HUES48 (cell line): ENCODE results near the gene SUPV3L1.
"Not testable (repeated sequence)": the region's sequence is repeated elsewhere in the genome, so short reads cannot be mapped to it uniquely, and the experiment has no call there.

Experiments used
- H3K27ac ChIP-seq: one replicate; pipeline ENCODE4 v1.7.0; 2013; ENCODE audit warnings: low read depth, low read length, inconsistent platforms
- H3K27me3 ChIP-seq: 2 replicates; pipeline ENCODE4 v1.6.1; 2013; ENCODE audit warnings: mild to moderate bottlenecking, low read length; ENCODE audit not compliant: control insufficient read depth, insufficient read depth
- H3K36me3 ChIP-seq: 2 replicates; pipeline ENCODE4 v1.6.1; 2013; ENCODE audit warnings: low read length; ENCODE audit not compliant: control insufficient read depth, insufficient read depth
- H3K4me1 ChIP-seq: 2 replicates; pipeline ENCODE4 v1.6.1; 2013; ENCODE audit warnings: mild to moderate bottlenecking, low read length; ENCODE audit not compliant: control insufficient read depth, insufficient read depth
- H3K4me3 ChIP-seq: 2 replicates; pipeline ENCODE4 v1.5.1; 2013; ENCODE audit warnings: mild to moderate bottlenecking, low read depth, low read length
- H3K9ac ChIP-seq: 2 replicates; pipeline ENCODE4 v1.6.1; 2013; ENCODE audit warnings: mild to moderate bottlenecking, low read depth, low read length, moderate library complexity
- H3K9me3 ChIP-seq: 2 replicates; pipeline ENCODE4 v1.6.1; 2013; ENCODE audit warnings: low read length; ENCODE audit not compliant: control insufficient read depth, insufficient read depth

SUPV3L1 gene

DNA sequence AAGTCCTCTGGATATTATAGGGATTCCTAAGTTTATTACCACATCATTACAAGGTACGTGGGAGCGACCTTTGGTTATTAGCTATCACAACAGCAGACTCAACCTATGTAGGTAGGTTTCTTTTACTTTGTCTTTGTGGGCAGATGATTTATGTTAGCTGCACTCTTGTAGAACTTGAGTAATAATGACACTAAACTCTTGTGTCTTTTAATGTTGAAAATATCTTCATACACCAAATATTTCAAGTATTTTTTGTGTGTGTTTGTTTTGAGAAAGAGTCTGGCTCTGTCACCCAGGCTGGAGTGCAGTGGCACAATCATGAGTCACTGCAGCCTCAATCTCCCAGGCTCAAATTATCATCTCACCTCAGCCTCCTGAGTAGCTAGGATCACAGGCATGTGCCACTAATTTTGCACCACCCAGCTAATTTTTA lies 19.2 kb upstream of the SUPV3L1 start:
- Histone ChIP-seq H3K36me3 (peaks cover 49% of the 10 kb centered on the region), H3K4me1 (no peaks in the 10 kb centered on the region), H3K4me3 (no peak overlapping the region), H3K9ac (no peak overlapping the region), H3K9me3 (no peaks in the 10 kb centered on the region), H3K27me3 (no peaks in the 10 kb centered on the region), H3K27ac (no peak overlapping the region)

DNA sequence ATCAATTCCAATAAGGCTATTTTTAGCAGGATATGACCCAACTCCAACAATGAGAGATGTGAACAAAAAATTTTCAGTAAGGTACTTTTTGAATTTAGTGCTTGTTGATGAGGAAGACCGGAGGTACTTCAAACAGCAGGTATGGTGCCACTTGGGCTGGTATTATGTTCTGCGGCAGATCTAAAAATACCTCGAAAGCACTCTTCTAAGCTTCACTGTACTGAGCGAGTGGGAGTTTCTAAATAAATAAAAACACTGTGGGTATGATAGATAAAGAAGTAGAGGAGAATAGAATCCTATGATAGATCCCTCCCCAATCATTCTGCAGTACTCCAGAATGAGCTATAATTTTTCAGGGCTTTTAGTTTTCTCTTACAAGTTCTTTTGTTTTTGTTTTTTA lies 11.5 kb upstream of the SUPV3L1 start:
- H3K9me3 ChIP-seq: no peaks in the 10 kb centered on the region
- no peaks in the 10 kb centered on the region for H3K4me1 ChIP-seq
- no peak overlapping the region for H3K9ac ChIP-seq
- H3K27ac ChIP-seq: no peak overlapping the region
- H3K4me3 ChIP-seq: no peak overlapping the region
- H3K27me3 ChIP-seq: no peaks in the 10 kb centered on the region
- H3K36me3 ChIP-seq: peaks cover 60% of the 10 kb centered on the region

DNA sequence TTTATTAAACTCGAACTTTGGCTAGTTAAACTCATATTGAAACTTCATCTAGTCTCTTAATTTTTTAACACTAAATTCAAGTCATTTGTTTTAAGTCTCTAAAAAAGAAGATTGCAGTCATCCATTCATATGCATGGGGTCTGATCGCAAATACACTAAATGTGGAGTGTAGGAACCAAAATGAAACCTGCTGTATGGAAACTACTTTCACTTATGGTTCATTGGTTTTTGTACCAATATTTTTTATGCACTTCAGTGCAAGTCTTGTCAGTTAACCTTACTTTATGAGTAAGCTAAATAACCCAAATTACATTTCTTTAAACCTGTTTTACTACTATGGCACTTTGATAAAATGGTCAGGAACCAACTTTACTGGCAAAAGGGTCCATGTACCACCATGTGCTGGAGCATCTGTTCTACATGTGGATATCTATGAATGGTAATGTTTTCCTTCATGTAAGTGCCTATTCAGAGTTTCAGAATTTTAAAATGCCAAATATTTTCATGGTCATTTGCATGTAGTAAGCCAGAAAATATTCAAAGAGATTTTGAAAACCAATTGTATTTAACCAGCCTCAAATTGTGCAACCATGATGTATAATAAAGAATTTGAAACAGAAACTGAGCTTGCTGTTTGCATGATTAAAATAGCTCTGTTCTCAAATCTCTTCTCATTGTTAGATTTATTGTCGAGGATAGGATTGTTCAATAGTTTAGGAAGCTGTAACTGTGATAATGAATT lies 7.6 kb upstream of the SUPV3L1 start:
- Histone ChIP-seq H3K9ac (no peak overlapping the region), H3K4me3 (no peak overlapping the region), H3K27me3 (no peaks in the 10 kb centered on the region), H3K9me3 (no peaks in the 10 kb centered on the region), H3K4me1 (no peaks in the 10 kb centered on the region), H3K27ac (no peak overlapping the region), H3K36me3 (peaks cover 40% of the 10 kb centered on the region)

DNA sequence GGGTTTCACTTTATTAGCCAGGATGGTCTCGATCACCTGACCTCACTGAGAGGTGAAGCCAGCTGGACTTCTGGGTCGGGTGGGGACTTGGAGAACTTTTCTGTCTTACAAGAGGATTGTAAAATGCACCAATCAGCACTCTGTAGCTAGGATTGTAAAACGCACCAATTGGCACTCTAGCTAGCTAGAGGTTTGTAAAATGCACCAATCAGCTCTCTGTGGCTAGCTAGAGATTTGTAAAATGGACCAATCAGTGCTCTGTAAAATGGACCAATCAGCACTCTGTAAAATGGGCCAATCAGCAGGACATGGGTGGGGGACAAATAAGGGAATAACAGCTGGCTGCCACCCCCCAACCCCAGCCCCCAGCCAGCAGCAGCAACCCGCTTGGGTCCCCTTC lies 4.7 kb upstream of the SUPV3L1 start:
- H3K9ac ChIP-seq, H3K9me3 ChIP-seq, H3K4me1 ChIP-seq, H3K27me3 ChIP-seq, H3K27ac ChIP-seq, H3K4me3 ChIP-seq: not testable (repeated sequence)
- peaks cover 19% of the 10 kb centered on the region for H3K36me3 ChIP-seq

DNA sequence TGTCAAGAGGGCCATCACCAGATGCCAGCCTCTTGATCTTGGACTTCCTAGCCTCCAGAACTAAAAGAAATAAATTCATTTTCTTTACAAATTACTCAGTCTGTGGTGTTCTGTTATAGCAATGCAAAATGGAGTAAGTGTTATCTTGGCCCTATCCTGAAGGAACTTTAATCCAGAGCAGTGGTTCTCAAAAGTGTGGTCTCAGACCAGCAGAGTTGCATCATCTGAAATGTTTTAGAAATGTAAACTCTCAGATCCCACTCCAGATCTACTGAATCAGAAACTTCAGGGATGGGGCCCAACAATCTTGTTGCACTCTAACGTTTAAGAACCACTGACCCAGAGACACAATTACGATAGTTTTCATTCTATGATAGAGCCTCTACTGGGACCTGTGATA lies 3.2 kb upstream of the SUPV3L1 start:
- no peaks in the 10 kb centered on the region for H3K9me3 ChIP-seq
- H3K4me1 ChIP-seq: peaks cover 7% of the 10 kb centered on the region
- H3K27me3 ChIP-seq: no peaks in the 10 kb centered on the region
- peaks cover 4% of the 10 kb centered on the region for H3K36me3 ChIP-seq
- no peak overlapping the region for H3K9ac ChIP-seq
- H3K4me3 ChIP-seq: no peak overlapping the region
- H3K27ac ChIP-seq: no peak overlapping the region

DNA sequence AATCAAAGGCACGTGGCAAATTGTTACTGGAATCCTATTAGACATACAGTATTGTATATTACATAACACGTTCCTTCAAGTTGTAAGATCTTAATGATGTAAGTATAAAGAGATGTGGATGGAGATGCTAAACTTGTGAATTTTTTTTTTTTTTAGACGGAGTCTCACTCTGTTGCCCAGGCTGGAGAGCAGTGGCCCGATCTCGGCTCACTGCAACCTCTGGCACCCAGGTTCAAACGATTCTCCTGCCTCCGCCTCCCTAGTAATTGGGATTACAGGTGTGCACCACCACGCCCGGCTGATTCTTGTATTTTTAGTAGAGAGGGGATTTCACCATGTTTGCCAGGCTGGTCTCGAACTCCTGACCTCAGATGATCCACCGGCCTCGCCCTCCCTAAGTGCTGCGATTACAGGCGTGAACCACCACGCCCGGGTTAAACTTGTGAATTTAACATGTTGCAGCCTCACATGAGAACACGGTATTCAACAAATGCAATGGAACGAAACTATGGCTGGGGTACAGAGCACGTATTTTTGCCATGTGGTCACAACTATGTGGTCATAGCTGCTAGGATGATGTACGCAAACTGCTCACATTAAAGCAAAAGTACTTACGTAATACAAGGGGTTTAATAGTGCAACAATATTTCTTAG lies 818 bp upstream of the SUPV3L1 start:
- Histone ChIP-seq H3K36me3 (peaks cover 14% of the 10 kb centered on the region), H3K27ac (peak overlapping the region; percentile 98), H3K9ac (peak overlapping the region; percentile 97), H3K9me3 (no peaks in the 10 kb centered on the region), H3K27me3 (no peaks in the 10 kb centered on the region), H3K4me1 (peaks cover 7% of the 10 kb centered on the region), H3K4me3 (peak overlapping the region; percentile 95)

DNA sequence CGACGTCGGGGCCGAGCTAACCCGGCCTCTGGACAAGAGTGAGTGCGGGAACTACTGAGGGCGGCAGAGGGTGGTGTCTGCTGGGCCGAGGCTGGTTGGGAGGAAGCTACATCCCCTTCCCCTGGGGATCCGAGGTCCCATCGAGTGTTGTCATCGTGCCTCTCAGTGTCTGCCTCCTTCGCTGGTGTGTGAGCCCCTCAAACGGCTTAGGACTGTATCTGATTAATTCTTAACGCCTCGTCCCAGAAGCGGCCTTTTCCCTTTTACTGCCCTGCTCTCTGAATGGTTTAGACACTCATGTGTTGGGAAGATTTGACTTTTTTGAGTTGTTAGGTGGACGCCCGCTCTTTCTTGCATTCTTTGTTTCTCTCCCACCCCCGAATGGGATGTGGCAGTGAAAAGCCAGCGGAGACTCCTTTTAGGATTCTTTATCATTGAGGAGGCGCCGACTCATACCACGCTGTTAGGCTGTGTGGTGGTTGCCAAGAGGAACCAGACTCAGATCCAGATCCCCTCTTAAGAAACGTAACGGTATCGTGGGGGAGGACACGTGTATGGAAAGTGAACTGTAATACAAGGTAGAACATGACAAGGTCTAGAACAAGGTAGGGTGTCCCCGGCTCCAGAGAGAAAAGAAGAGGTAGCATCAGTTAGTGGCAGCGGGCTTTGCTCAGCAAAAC lies 631 bp downstream of the SUPV3L1 start:
- peak overlapping the region; percentile 95 for H3K4me3 ChIP-seq
- H3K27me3 ChIP-seq: no peaks in the 10 kb centered on the region
- H3K36me3 ChIP-seq: peaks cover 19% of the 10 kb centered on the region
- peak overlapping the region; percentile 98 for H3K27ac ChIP-seq
- peak overlapping the region; percentile 97 for H3K9ac ChIP-seq
- H3K4me1 ChIP-seq: peaks cover 7% of the 10 kb centered on the region
- no peaks in the 10 kb centered on the region for H3K9me3 ChIP-seq

DNA sequence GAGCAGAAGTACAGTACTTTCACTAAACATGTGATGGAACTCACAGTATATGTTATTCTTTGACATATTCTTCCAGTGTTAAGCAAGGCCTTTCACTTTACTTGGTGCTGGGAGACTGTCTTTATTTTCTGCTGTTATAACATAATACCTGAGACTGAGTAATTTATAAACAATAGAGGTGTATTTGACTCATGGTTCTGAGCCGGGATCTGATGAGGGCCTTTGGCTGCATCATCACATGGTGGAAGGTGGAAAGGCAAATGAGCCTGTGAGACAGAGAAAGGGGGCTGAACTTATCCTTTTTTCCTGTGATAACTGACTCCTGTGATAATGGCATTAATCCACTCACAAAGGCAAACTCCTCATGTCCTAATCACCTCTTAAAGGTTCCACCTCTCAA lies 1.4 kb downstream of the SUPV3L1 start:
- Histone ChIP-seq H3K9me3 (no peaks in the 10 kb centered on the region), H3K4me1 (peaks cover 7% of the 10 kb centered on the region), H3K4me3 (peak overlapping the region; percentile 95), H3K9ac (peak overlapping the region; percentile 97; the same call in 1 of the 2 replicates), H3K36me3 (peaks cover 27% of the 10 kb centered on the region), H3K27me3 (no peaks in the 10 kb centered on the region), H3K27ac (no peak overlapping the region)

DNA sequence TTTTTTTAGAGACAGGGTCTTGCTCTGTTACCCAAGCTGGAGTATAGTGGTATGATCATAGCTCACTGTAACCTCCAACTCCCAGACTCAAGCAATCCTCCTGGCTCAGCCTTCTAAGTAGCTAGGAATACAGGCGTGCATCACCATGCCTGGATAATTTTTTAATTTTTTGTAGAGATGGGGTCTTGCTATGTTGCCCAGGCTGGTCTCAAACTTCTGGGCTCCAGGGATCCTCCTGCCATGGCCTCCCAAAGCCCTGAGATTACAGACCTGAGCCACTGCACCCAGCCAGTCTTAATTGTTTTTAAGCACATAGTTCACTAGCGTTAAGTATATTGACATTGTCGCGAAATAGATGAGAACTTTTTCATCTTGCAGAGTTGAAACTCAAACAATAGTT lies 2.0 kb downstream of the SUPV3L1 start:
- Histone ChIP-seq H3K9ac (no peak overlapping the region), H3K4me3 (no peak overlapping the region), H3K4me1 (peaks cover 7% of the 10 kb centered on the region), H3K36me3 (peaks cover 33% of the 10 kb centered on the region), H3K27ac (no peak overlapping the region), H3K27me3 (no peaks in the 10 kb centered on the region), H3K9me3 (no peaks in the 10 kb centered on the region)

DNA sequence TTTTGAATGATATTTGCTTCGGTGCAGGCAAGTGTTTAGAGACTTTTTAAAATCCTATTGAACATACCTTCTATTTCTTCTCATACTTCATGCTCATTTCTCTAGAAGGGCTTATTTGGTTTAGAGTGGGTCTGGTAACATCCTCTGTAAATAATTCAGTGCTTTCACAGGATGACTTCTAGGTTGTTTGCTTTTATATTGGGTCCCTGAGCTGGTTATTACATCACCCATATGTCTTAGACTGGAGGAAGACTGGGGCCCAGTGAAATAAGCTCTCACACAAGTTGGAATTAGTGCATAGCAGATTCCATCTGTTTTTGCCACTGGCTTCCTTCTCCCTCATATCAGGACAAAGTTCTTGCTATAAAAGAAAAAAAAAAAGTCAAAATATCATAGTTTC lies 6.5 kb downstream of the SUPV3L1 start:
- H3K36me3 ChIP-seq: peaks cover 73% of the 10 kb centered on the region

DNA sequence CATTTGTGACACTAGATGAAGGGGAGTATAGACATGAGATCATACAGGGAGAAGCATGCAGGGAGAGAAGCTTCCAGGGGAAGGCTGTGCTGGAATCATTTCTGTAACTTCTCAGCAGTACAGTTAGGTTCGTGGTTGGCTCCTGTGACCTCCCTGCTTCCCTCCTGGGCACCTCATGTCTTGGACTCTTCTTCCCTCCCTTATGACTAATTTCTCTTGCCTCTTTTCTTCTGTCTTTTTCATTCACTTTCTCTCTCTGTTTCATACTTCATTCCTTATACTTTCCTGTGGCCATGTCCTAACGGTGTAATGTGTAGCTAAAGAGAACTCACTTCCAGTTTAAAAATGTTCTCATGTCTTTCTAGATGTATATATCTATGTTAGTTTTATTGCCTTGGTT lies 21.0 kb downstream of the SUPV3L1 start:
- H3K4me1 ChIP-seq: no peaks in the 10 kb centered on the region
- no peak overlapping the region for H3K4me3 ChIP-seq
- no peaks in the 10 kb centered on the region for H3K9me3 ChIP-seq
- peaks cover 87% of the 10 kb centered on the region for H3K36me3 ChIP-seq
- no peaks in the 10 kb centered on the region for H3K27me3 ChIP-seq
- H3K27ac ChIP-seq: no peak overlapping the region
- H3K9ac ChIP-seq: no peak overlapping the region

More for the DNA sequence above, 6.5 kb downstream of the SUPV3L1 start:
- Histone ChIP-seq H3K4me1 (peaks cover under 1% of the 10 kb centered on the region; the same call in 1 of the 2 replicates), H3K4me3 (no peak overlapping the region), H3K9ac (no peak overlapping the region), H3K27ac (no peak overlapping the region), H3K9me3 (no peaks in the 10 kb centered on the region), H3K27me3 (no peaks in the 10 kb centered on the region)
